Measurements from ENCODE around the gene LAT. TPM values are rescaled to one million over a fixed set of nuclear protein-coding genes. Genes with fewer than 3 reads are reported as not detected.

Gene LAT
- total and polyA plus RNA-seq, 2 of the 13 experiments (the other 11 are each of a cell fraction or from before 2014, with no cell fraction given) = 2.0 to 3.0 TPM

- TF ChIP-seq UBTF (CRISPR knock-in tag; IDR thresholded peaks at IDR 0.05) = peak; percentile 86
- TF ChIP-seq BCL3 (CRISPR knock-in tag; IDR thresholded peaks at IDR 0.05) = peak; percentile 71; the same call in 1 of the 2 replicates
- no peak; the same call in 1 of the 2 replicates for TF ChIP-seq ZNF276 (CRISPR knock-in tag; IDR thresholded peaks at IDR 0.05; ENCODE audit: low read depth)
- TF ChIP-seq HNRNPH1 (optimal IDR thresholded peaks at IDR 0.05; ENCODE audit: low read depth, low read length) = no peak
- TF ChIP-seq EEA1 (CRISPR knock-in tag; IDR thresholded peaks at IDR 0.05; ENCODE audit: borderline replicate concordance) = no peak
- no peak for TF ChIP-seq HMG20B (CRISPR knock-in tag; conservative IDR thresholded peaks at IDR 0.05)
- TF ChIP-seq FOXM1 (CRISPR knock-in tag; IDR thresholded peaks at IDR 0.05) = no peak
- TF ChIP-seq ZNF761 (CRISPR knock-in tag; conservative IDR thresholded peaks at IDR 0.05) = peak; percentile 95
- TF ChIP-seq MEF2D (CRISPR knock-in tag; IDR thresholded peaks at IDR 0.05) = peak; percentile 80; the same call in 1 of the 2 replicates
- TF ChIP-seq ZNF580 (CRISPR knock-in tag; IDR thresholded peaks at IDR 0.05; ENCODE audit: borderline replicate concordance, low read depth) = peak; percentile 74
- peak; percentile 61; the same call in 1 of the 2 replicates for TF ChIP-seq SMAD3 (CRISPR knock-in tag; IDR thresholded peaks at IDR 0.05)
- TF ChIP-seq ZNF557 (CRISPR knock-in tag; IDR thresholded peaks at IDR 0.05) = peak; percentile 96
- TF ChIP-seq ZNF543 (CRISPR knock-in tag; IDR thresholded peaks at IDR 0.05) = peak; percentile 74
- TF ChIP-seq PAWR (CRISPR knock-in tag; IDR thresholded peaks at IDR 0.05; ENCODE audit: borderline replicate concordance) = 0 out of 2 replicates have a peak, but pooled peaks have one; percentile 58
- peak; percentile 89 for TF ChIP-seq ZNF205 (CRISPR knock-in tag; IDR thresholded peaks at IDR 0.05)
- peak; percentile 82; the same call in 1 of the 2 replicates for TF ChIP-seq ZNF784 (CRISPR knock-in tag; IDR thresholded peaks at IDR 0.05; ENCODE audit: borderline replicate concordance)
- peak; percentile 98; the same call in 1 of the 2 replicates for TF ChIP-seq ZNF275 (CRISPR knock-in tag; IDR thresholded peaks at IDR 0.05; ENCODE audit: borderline replicate concordance)
- TF ChIP-seq KLF11 (CRISPR knock-in tag; IDR thresholded peaks at IDR 0.05) = peak; percentile 89
- peak; percentile 91 for TF ChIP-seq TFDP1 (CRISPR knock-in tag; IDR thresholded peaks at IDR 0.05; ENCODE audit: borderline replicate concordance)
Observed at GRCh38 chr16:28974437-28975157, 10.3 kb upstream of the LAT start, which contains the start of gene SPNS1 (continued).

All from HepG2 (cell line).